ENCODE data around the gene TUBB3.
A peak's percentile ranks its signal among the peaks of the same experiment; 100 is the strongest.
"Not testable (repeated sequence)": the region's sequence is repeated elsewhere in the genome, so short reads cannot be mapped to it uniquely, and the experiment has no call there.

Gene TUBB3

GRCh38 chr16:89922884-89923639 lies at the start of gene TUBB3:
Gene TUBB3 (plus strand): TSS chr16:89923342. CDS start chr16:89923402, 60 bp downstream.
- no peak for DNase-seq (ENCODE audit: low read depth)

- peak; percentile 94 for DNase-seq (ENCODE audit: low read depth)
Measured at GRCh38 chr16:89873972-89874689, 49.0 kb upstream of the TUBB3 start.

- not testable (repeated sequence) for DNase-seq (ENCODE audit: low read depth)
Measured at GRCh38 chr16:89879123-89879522, 44.0 kb upstream of the TUBB3 start.

GRCh38 chr16:89880477-89881367 lies 42.4 kb upstream of the TUBB3 start:
- no peak for DNase-seq (ENCODE audit: low read depth)

DNA sequence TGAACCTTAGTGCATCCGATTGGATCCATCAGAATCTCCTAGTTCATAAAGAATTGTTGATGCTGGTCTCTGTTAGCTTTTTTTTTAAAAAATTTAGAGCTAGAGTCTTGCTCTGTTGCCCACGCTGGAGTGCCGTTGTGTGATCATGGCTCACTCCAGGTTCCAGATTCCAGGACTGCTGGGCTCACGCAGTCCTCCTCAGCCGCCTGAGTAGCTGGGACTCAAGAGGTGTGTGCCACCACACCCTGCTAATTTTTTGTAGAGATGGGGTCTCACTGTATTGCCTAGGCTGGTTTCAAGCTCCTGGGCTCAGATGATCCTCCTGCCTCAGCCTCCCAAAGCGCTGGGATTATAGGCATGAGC lies 41.8 kb upstream of the TUBB3 start:
- DNase-seq (ENCODE audit: low read depth), result no peak

GRCh38 chr16:89883346-89884040 lies 39.6 kb upstream of the TUBB3 start:
- no peak for DNase-seq (ENCODE audit: low read depth)

GRCh38 chr16:89884041-89884421 lies 39.1 kb upstream of the TUBB3 start:
- no peak for DNase-seq (ENCODE audit: low read depth)

GRCh38 chr16:89887243-89887642 lies 35.9 kb upstream of the TUBB3 start:
- no peak for DNase-seq (ENCODE audit: low read depth)

DNA sequence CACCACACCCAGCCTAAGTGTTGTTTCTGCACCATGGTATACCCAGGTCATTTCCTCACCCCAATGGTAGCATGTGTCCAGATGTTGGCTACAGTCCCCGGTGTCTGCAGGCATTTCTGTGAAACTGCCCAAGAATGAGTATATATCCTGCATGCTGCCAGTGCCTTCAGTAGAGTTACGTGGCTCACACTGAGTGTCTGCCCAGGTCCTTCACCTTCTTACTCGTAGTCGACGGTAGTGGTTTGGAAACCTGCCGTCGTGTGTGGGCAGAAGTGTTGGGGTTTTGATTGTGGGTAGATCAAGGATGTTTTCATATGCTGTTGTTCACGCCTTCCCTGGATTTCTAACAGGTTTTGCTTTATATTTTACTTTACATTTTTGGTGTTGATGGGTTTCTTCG lies 32.9 kb upstream of the TUBB3 start:
- no peak for DNase-seq (ENCODE audit: low read depth)

- no peak for DNase-seq (ENCODE audit: low read depth)
Measured at GRCh38 chr16:89890886-89891657, 32.1 kb upstream of the TUBB3 start.

- no peak for DNase-seq (ENCODE audit: low read depth)
Measured at GRCh38 chr16:89892055-89892630, 31.0 kb upstream of the TUBB3 start.

DNA sequence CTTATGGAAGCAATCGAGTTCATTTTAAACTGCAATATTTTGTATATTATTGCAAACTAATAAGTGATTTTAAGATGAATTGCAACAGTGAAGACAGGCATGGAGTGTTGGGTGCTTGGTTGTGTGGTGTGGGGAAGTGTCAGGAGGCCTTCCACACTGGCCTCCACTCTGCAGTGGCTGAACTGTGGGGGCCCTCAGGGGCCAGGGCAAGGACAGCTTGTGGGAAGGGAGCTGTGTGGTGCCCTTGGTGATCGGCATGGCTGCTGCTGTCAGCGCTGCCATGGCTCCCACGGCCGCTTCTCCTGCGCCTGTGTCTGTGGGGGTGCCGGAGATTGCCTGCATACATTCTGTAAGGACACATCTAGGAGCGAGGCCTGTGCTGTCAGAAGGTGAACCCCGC lies 30.5 kb upstream of the TUBB3 start:
- DNase-seq (ENCODE audit: low read depth), result no peak

GRCh38 chr16:89893642-89894548 lies 29.2 kb upstream of the TUBB3 start:
- no peak for DNase-seq (ENCODE audit: low read depth)

GRCh38 chr16:89895482-89896250 lies 27.5 kb upstream of the TUBB3 start:
- no peak for DNase-seq (ENCODE audit: low read depth)

DNA sequence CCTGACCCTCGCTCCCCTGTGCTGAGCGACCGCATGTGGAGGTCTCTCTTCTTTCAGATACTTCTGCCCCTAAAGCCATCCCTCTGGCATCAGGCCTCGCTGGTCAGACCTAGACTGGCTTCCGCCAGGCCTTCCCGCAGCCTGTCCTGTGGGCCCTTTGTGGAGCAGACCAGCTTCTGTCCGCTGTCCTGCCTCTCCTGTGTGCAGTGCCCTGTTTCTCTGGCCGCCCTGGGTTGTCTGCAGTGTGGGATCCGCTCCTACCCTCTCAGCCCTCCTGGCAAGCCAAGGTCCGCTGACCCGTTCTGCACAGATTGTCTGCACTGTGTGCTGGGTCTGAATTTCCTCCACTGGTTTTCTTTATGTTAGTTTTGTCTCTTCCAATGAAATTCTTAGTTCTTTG lies 25.9 kb upstream of the TUBB3 start:
- no peak for DNase-seq (ENCODE audit: low read depth)

GRCh38 chr16:89898201-89898967 lies 24.8 kb upstream of the TUBB3 start:
- DNase-seq (ENCODE audit: low read depth), result no peak

DNA sequence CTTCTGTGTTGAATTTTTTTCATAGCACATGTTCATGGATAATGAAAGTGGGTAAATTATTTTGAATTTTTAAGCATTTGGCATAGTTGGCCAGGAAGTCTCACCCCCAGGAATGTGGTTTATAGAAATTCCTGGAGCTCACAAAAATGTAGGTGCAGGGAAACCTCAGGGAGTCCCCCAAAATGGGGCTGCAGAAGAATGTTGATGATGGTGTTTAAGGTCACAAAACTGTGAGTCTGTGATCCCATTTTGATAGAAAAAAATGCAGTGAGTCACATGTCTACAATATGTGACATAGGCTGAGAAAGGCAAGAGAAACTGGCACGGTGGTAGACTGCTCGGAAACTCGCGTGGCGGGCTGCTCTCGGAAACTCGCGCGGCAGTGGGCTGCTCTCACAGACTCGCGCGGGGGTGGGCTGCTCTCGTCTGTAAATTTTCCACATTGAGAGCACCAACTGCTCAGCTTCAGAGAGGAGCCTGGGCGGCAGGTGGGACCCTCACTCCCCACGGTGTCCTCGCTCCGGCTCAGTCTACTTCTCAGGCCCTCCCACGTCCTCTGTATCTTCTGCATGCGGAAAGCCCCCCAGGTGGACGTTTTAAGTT lies 23.2 kb upstream of the TUBB3 start:
- DNase-seq (ENCODE audit: low read depth), result no peak

GRCh38 chr16:89900885-89901284 lies 22.3 kb upstream of the TUBB3 start:
- no peak for DNase-seq (ENCODE audit: low read depth)

All from stimulated activated CD8-positive, alpha-beta memory T cell treated with anti-CD3 and anti-CD28 coated beads, Interleukin-12 subunit alpha, Interleukin-12 subunit beta, amount 100 ng/mL, for 4 hours (primary cell).